ENCODE measurements around the gene ELOA. TPM values are rescaled to one million over a fixed set of nuclear protein-coding genes. Genes with fewer than 3 reads are reported as not detected.

The ELOA gene
- total and polyA plus RNA-seq, 9 of the 15 experiments (the other 6 are each of a cell fraction or from before 2014, with no cell fraction given): 31.9 to 98.6 (median 61.3) TPM

DNA sequence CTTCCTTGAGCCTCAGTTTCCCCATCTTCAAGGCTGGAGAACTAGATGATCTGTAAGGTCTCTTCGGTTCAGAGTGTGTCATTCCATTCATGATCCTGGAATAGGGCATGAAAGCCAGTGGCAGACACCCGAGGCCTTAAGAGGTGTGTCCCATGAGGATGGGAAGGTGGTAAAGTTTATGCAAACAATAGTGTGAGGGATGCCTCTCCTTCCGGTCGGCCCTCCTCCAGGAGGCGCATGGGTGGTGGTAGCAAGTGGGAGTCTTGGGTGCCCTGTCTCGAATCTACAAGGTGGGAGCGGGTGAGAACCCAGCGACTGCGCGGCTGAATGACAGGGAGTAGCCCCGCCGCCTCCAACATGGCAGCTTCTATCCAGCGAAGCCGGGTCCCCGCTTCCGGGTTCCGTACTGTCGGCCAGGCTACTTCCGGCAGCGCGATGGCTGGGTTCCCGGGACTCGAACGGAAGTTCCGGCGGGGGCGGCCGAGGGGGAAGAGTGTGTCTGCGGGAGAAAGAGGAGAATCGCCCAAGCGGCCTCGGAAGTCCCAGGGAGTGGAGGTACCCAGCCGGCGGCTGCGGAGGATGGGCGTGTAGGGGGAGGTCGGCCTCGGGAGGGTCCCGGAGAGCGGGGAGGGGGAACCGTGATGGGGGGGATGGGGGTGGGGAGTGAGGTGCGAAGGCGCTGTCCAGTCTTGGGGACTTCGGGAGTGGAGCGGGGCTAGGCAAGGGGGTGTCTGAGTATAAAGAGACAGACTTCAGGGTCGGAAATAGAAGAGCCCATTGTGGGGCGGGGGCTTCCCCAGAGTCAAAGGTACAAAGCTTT, 47.6 kb downstream of the ELOA start, which contains the start of gene LYPLA2 (continued):
- TF ChIP-seq, protein P1, sequence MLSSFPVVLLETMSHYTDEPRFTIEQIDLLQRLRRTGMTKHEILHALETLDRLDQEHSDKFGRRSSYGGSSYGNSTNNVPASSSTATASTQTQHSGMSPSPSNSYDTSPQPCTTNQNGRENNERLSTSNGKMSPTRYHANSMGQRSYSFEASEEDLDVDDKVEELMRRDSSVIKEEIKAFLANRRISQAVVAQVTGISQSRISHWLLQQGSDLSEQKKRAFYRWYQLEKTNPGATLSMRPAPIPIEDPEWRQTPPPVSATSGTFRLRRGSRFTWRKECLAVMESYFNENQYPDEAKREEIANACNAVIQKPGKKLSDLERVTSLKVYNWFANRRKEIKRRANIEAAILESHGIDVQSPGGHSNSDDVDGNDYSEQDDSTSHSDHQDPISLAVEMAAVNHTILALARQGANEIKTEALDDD (IDR thresholded peaks at IDR 0.05): no peak
- no peak for TF ChIP-seq ZNF316 (IDR thresholded peaks at IDR 0.05)
- TF ChIP-seq ZNF764 (CRISPR knock-in tag; IDR thresholded peaks at IDR 0.05; ENCODE audit: low read depth): no peak
- TF ChIP-seq SRSF9 (IDR thresholded peaks at IDR 0.05; ENCODE audit: borderline replicate concordance, low read depth, low read length): no peak
- TF ChIP-seq ZNF197 (CRISPR knock-in tag; IDR thresholded peaks at IDR 0.05; ENCODE audit: low read depth): no peak
- no peak for TF ChIP-seq HNRNPH1 (optimal IDR thresholded peaks at IDR 0.05; ENCODE audit: low read depth, low read length)
- peak; percentile 43; the same call in 1 of the 2 replicates for TF ChIP-seq ZNF12 (CRISPR knock-in tag; IDR thresholded peaks at IDR 0.05)
- no peak for TF ChIP-seq KDM1A (IDR thresholded peaks at IDR 0.05)
- TF ChIP-seq ZNF551 (CRISPR knock-in tag; IDR thresholded peaks at IDR 0.05): no peak
- no peak for TF ChIP-seq RBM39 (optimal IDR thresholded peaks at IDR 0.05; ENCODE audit: low read depth, low read length)
- TF ChIP-seq, protein P2, sequence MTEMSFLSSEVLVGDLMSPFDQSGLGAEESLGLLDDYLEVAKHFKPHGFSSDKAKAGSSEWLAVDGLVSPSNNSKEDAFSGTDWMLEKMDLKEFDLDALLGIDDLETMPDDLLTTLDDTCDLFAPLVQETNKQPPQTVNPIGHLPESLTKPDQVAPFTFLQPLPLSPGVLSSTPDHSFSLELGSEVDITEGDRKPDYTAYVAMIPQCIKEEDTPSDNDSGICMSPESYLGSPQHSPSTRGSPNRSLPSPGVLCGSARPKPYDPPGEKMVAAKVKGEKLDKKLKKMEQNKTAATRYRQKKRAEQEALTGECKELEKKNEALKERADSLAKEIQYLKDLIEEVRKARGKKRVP (CRISPR knock-in tag; IDR thresholded peaks at IDR 0.05): peak; percentile 18; the same call in 1 of the 2 replicates
- no peak for TF ChIP-seq FOXA1 (IDR thresholded peaks at IDR 0.05; ENCODE audit: borderline replicate concordance)
- TF ChIP-seq ZNF586 (CRISPR knock-in tag; conservative IDR thresholded peaks at IDR 0.05): no peak
- no peak for TF ChIP-seq RBM15 (IDR thresholded peaks at IDR 0.05; ENCODE audit: insufficient read depth, low read length)
- TF ChIP-seq ZNF253 (CRISPR knock-in tag; conservative IDR thresholded peaks at IDR 0.05): no peak
- peak; percentile 98 for TF ChIP-seq SAP30 (IDR thresholded peaks at IDR 0.05; ENCODE audit: borderline replicate concordance, insufficient read depth, low read depth, low read length, poor library complexity, severe bottlenecking)
- no peak for TF ChIP-seq MCM2 (IDR thresholded peaks at IDR 0.05; ENCODE audit: low read depth)
- TF ChIP-seq ZNF274 (IDR thresholded peaks at IDR 0.05; ENCODE audit: borderline replicate concordance, low read depth, low read length): no peak
- TF ChIP-seq ZNF561 (CRISPR knock-in tag; conservative IDR thresholded peaks at IDR 0.05): no peak
- no peak for TF ChIP-seq MCM3 (IDR thresholded peaks at IDR 0.05)
- peak; percentile 93 for TF ChIP-seq POLR2G (IDR thresholded peaks at IDR 0.05; ENCODE audit: low read depth, low read length)
- TF ChIP-seq POLR3G (IDR thresholded peaks at IDR 0.05; ENCODE audit: extremely low read depth, insufficient read length, insufficient replicate concordance): no peak
- TF ChIP-seq, protein P3, sequence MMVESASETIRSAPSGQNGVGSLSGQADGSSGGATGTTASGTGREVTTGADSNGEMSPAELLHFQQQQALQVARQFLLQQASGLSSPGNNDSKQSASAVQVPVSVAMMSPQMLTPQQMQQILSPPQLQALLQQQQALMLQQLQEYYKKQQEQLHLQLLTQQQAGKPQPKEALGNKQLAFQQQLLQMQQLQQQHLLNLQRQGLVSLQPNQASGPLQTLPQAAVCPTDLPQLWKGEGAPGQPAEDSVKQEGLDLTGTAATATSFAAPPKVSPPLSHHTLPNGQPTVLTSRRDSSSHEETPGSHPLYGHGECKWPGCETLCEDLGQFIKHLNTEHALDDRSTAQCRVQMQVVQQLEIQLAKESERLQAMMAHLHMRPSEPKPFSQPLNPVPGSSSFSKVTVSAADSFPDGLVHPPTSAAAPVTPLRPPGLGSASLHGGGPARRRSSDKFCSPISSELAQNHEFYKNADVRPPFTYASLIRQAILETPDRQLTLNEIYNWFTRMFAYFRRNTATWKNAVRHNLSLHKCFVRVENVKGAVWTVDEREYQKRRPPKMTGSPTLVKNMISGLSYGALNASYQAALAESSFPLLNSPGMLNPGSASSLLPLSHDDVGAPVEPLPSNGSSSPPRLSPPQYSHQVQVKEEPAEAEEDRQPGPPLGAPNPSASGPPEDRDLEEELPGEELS (CRISPR knock-in tag; IDR thresholded peaks at IDR 0.05; ENCODE audit: borderline replicate concordance): no peak
- TF ChIP-seq HNRNPLL (IDR thresholded peaks at IDR 0.05; ENCODE audit: low read depth, low read length, poor library complexity, severe bottlenecking): no peak

Data from K562 (cell line).